Endothelial cell of umbilical vein (primary cell): Measurements from ENCODE around the gene TEX26. TPM values are rescaled to one million over a fixed set of nuclear protein-coding genes. Genes with fewer than 3 reads are reported as not detected.

Source experiments
- BruUV-seq: library from RNA; stranded (reverse); fragments of 400-500 nt; replicated peaks from 2 replicates; lab custom pipeline; 2021; lab: Mats Ljungman, UMichigan
- CTCF ChIA-PET: fragments of 300-600, 350-600 bp; sonication (Branson Sonifier 250); formaldehyde crosslinking; loops from one replicate; lab custom pipeline; 2021; ENCODE audit warnings: antibody characterized with exemption, inconsistent platforms; lab: Charles Lee
- POLR2A ChIA-PET: fragments of 300-600, 350-600 bp; sonication (Branson Sonifier 250); formaldehyde crosslinking; loops from one replicate; lab custom pipeline; 2021; ENCODE audit warnings: antibody characterized with exemption, inconsistent platforms; lab: Charles Lee
- DNase-seq: peaks from one replicate; pipeline ENCODE4 v3.0.0-alpha.2; 2011; ENCODE audit warnings: low read depth, low spot score
- FAIRE-seq: peaks from 2 replicates; lab custom pipeline; 2011; peaks lifted over from hg19 to GRCh38; lab: Jason Lieb, UNC
- H2AFZ ChIP-seq: 2 replicates; pipeline ENCODE4 v1.6.0; 2012; ENCODE audit warnings: low read depth, low read length, control low read depth, inconsistent platforms
- H3K27ac ChIP-seq: 2 replicates; pipeline ENCODE4 v1.5.1; 2011; ENCODE audit warnings: low read depth, mild to moderate bottlenecking, control low read depth, low read length, moderate library complexity; ENCODE audit not compliant: insufficient read depth
- H3K27me3 ChIP-seq, 2 experiments: 2 replicates each; pipeline versions ENCODE4 v1.6.0 to v1.6.1; 2011; ENCODE audit warnings: low read length in 2 of 2, mixed read lengths in 1 of 2; ENCODE audit not compliant: control insufficient read depth in 2 of 2, insufficient read depth in 2 of 2
- H3K36me3 ChIP-seq, 2 experiments: 2 replicates in 1 of 2; 3 replicates in 1 of 2; pipeline ENCODE4 v1.5.1; 2011; ENCODE audit warnings: low read length in 2 of 2, mild to moderate bottlenecking in 1 of 2, moderate library complexity in 1 of 2; ENCODE audit not compliant: control insufficient read depth in 2 of 2, insufficient read depth in 2 of 2; ENCODE audit errors: extremely low read depth in 1 of 2
- H3K4me1 ChIP-seq: 3 replicates; pipeline ENCODE4 v1.5.1; 2011; ENCODE audit warnings: mild to moderate bottlenecking, low read length; ENCODE audit not compliant: control insufficient read depth, insufficient read depth; ENCODE audit errors: extremely low read depth
- H3K4me2 ChIP-seq: 2 replicates; pipeline ENCODE4 v1.6.1; 2011; ENCODE audit warnings: low read length, control low read depth, mixed read lengths; ENCODE audit not compliant: insufficient read depth
- H3K4me3 ChIP-seq, 3 experiments: fragments of 200-600 bp in 1 of 3; sonication (generic), shearing (Covaris generic) in 1 of 3; replicated peaks in 1 of 3; 2 replicates each; pipeline ENCODE4 v1.5.1; 2011 to 2016; ENCODE audit warnings: control low read depth in 3 of 3, low read length in 3 of 3, mild to moderate bottlenecking in 2 of 3, inconsistent platforms in 1 of 3, low read depth in 1 of 3, moderate library complexity in 1 of 3; ENCODE audit not compliant: insufficient read depth in 1 of 3
- H3K79me2 ChIP-seq: 2 replicates; pipeline ENCODE4 v1.6.0; 2012; ENCODE audit warnings: low read length, inconsistent platforms; ENCODE audit not compliant: control insufficient read depth, insufficient read depth
- H3K9ac ChIP-seq: replicated peaks from 2 replicates; pipeline ENCODE3; 2011; ENCODE audit warnings: low read length, control low read depth; ENCODE audit not compliant: insufficient read depth; ENCODE audit errors: extremely low read depth
- H3K9me1 ChIP-seq: replicated peaks from 3 replicates; pipeline ENCODE4 v1.6.0; 2011; ENCODE audit warnings: mild to moderate bottlenecking, low read length; ENCODE audit not compliant: control insufficient read depth, insufficient read depth; ENCODE audit errors: extremely low read depth
- H3K9me3 ChIP-seq: replicated peaks from 2 replicates; pipeline ENCODE4 v1.5.1; 2012; ENCODE audit warnings: low read length, inconsistent platforms; ENCODE audit not compliant: control insufficient read depth, insufficient read depth
- H4K20me1 ChIP-seq: replicated peaks from 2 replicates; pipeline ENCODE3; 2011; ENCODE audit warnings: mild to moderate bottlenecking, low read length; ENCODE audit not compliant: control insufficient read depth, insufficient read depth; ENCODE audit errors: extremely low read depth
- EZH2 ChIP-seq: IDR thresholded peaks from 2 replicates; pipeline ENCODE4 v1.6.1; 2012; ENCODE audit warnings: borderline replicate concordance, low read depth, mild to moderate bottlenecking, moderate library complexity, low read length, inconsistent platforms; ENCODE audit not compliant: severe bottlenecking
- FOS ChIP-seq: IDR thresholded peaks from 2 replicates; pipeline ENCODE4 v1.6.1; 2011; ENCODE audit warnings: mild to moderate bottlenecking, low read length, moderate library complexity, borderline replicate concordance; ENCODE audit not compliant: insufficient read depth
- GATA2 ChIP-seq: IDR thresholded peaks from 2 replicates; pipeline ENCODE4 v1.7.0; 2011; ENCODE audit warnings: low read depth, mild to moderate bottlenecking, moderate library complexity, mixed read lengths, low read length; ENCODE audit not compliant: insufficient read length, insufficient read depth
- JUN ChIP-seq: IDR thresholded peaks from 2 replicates; pipeline ENCODE4 v1.6.1; 2011; ENCODE audit warnings: borderline replicate concordance, low read depth; ENCODE audit not compliant: insufficient read length, insufficient read depth
- MYC ChIP-seq: IDR thresholded peaks from one replicate; pipeline ENCODE4 v1.6.1; 2011; ENCODE audit warnings: mild to moderate bottlenecking, low read depth, low read length
- POLR2A ChIP-seq: IDR thresholded peaks from 2 replicates; pipeline ENCODE4 v1.6.1; 2012; ENCODE audit warnings: low read depth, mild to moderate bottlenecking, control low read depth, low read length
- POLR2AphosphoS5 ChIP-seq: IDR thresholded peaks from 2 replicates; pipeline ENCODE4 v1.6.1; 2012; ENCODE audit warnings: low read depth, mild to moderate bottlenecking, control low read depth, low read length, moderate library complexity; ENCODE audit not compliant: insufficient read depth
- dilution Hi-C: fragments of 300-500 bp; cut with MboI; formaldehyde crosslinking; loops from one replicate; pipeline ENCODE4 v1.15.0; 2019; ENCODE audit warnings: low sequenced_read_pairs; ENCODE audit not compliant: extremely low pct_ligation_motif_present
- intact Hi-C: fragments of 100-400 bp; cut with micrococcal nuclease; formaldehyde crosslinking; loops from one replicate; pipeline ENCODE4 v1.10.0; 2022
- polyA plus RNA-seq, 4 experiments: library from polyadenylated mRNA; depleted of rRNA in 3 of 4; stranded (reverse) in 3 of 4; unstranded in 1 of 4; fragments of >200 nt; gene quantifications; 2 replicates each; pipeline versions ENCODE4 v1.2.1 to v1.2.3, GENCODE V29; 2011 to 2012; ENCODE audit warnings: missing spikeins in 1 of 4
- total RNA-seq: library from RNA; stranded (reverse); gene quantifications from 2 replicates; pipeline ENCODE4 v1.2.3, GENCODE V29; 2021
- TF ChIP-seq, protein P1 (sequence below): IDR thresholded peaks from 2 replicates; pipeline ENCODE4 v1.6.1; 2011; ENCODE audit not compliant: insufficient read depth, insufficient read length
- TF ChIP-seq, protein P2 (sequence below), 2 donors: IDR thresholded peaks; 1 replicate in 1 of 2; 2 replicates in 1 of 2; pipeline ENCODE4 v1.5.1; 2011; ENCODE audit warnings: low read length in 2 of 2, mild to moderate bottlenecking in 2 of 2, moderate library complexity in 2 of 2, control low read depth in 1 of 2, inconsistent platforms in 1 of 2, low read depth in 1 of 2; ENCODE audit not compliant: insufficient read depth in 1 of 2; ENCODE audit errors: extremely low read depth in 1 of 2

The TEX26 gene
- total and polyA plus RNA-seq, 2 donors (not counting 3 experiments of a cell fraction or from before 2014, with no cell fraction given), result not detected

DNA sequence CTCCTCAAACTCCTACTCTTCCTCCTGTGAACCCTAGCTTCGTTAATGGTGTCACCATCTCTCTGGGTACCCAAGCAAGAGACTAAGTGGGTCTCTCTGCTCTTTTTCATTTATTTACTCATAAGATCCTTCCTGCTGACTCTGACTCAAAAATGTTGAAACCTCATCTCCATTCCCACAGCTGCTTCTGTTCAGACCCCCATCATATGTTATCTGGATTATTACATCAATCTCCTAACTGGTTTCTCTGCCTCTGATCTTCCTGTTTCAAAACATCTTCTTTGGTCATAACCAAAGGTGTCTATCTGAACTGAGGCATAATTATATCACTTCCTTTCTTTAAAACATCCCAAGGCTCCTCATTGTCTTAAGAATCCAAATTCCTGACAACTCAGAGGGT lies 28.4 kb upstream of the TEX26 start:
- dilution Hi-C loops (no loop called here), intact Hi-C loops (no loop called here)
- ChIA-PET POLR2A (no interaction called here), CTCF (interaction anchor here (1.2 to 1.7 kb wide), 2 partner anchors 11 to 140 kb away, joined by 3 to 5 read pairs; no protein-coding TSS in a partner anchor)
- no peaks in the 10 kb centered on the region for H3K9me3 ChIP-seq
- no peak overlapping the region for H3K4me3 ChIP-seq
- H3K9ac ChIP-seq, result no peak overlapping the region
- no peak overlapping the region for H3K27ac ChIP-seq
- H3K4me2 ChIP-seq, result no peak overlapping the region
- FAIRE-seq (no peak), DNase-seq (no peak)
- BruUV-seq, result no TSS peak
- no peak overlapping the region for H2AFZ ChIP-seq
- no peaks in the 10 kb centered on the region for H3K36me3 ChIP-seq
- H3K9me1 ChIP-seq, result no peaks in the 10 kb centered on the region
- peaks cover 47% of the 10 kb centered on the region for H3K4me1 ChIP-seq
- no peaks in the 10 kb centered on the region for H4K20me1 ChIP-seq
- H3K27me3 ChIP-seq, result no peaks in the 10 kb centered on the region
- TF ChIP-seq POLR2AphosphoS5, result no peak
- no peak for TF ChIP-seq JUN
- TF ChIP-seq GATA2, result no peak
- TF ChIP-seq, protein P1, sequence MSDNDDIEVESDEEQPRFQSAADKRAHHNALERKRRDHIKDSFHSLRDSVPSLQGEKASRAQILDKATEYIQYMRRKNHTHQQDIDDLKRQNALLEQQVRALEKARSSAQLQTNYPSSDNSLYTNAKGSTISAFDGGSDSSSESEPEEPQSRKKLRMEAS, result no peak
- TF ChIP-seq FOS, result no peak
- no peak for TF ChIP-seq MYC
- TF ChIP-seq, protein P2, sequence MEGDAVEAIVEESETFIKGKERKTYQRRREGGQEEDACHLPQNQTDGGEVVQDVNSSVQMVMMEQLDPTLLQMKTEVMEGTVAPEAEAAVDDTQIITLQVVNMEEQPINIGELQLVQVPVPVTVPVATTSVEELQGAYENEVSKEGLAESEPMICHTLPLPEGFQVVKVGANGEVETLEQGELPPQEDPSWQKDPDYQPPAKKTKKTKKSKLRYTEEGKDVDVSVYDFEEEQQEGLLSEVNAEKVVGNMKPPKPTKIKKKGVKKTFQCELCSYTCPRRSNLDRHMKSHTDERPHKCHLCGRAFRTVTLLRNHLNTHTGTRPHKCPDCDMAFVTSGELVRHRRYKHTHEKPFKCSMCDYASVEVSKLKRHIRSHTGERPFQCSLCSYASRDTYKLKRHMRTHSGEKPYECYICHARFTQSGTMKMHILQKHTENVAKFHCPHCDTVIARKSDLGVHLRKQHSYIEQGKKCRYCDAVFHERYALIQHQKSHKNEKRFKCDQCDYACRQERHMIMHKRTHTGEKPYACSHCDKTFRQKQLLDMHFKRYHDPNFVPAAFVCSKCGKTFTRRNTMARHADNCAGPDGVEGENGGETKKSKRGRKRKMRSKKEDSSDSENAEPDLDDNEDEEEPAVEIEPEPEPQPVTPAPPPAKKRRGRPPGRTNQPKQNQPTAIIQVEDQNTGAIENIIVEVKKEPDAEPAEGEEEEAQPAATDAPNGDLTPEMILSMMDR (IDR thresholded peaks at IDR 0.05; ENCODE audit: extremely low read depth in 1 of 2, insufficient read depth in 1 of 2, low read depth in 1 of 2, low read length in 2 of 2), result no peak
- no peak for TF ChIP-seq POLR2A
- no peak for TF ChIP-seq EZH2
- H3K79me2 ChIP-seq, result peaks cover under 1% of the 10 kb centered on the region
